NCI-H128 (cell line): ENCODE measurements around the gene TMEM178A.
"Not testable (repeated sequence)": the region's sequence is repeated elsewhere in the genome, so short reads cannot be mapped to it uniquely, and the experiment has no call there.

Experiments
- DNase-seq: peaks from one replicate; lab custom pipeline; 2025; ENCODE audit not compliant: unreplicated experiment; lab: John Stamatoyannopoulos, UW

The TMEM178A gene

DNA sequence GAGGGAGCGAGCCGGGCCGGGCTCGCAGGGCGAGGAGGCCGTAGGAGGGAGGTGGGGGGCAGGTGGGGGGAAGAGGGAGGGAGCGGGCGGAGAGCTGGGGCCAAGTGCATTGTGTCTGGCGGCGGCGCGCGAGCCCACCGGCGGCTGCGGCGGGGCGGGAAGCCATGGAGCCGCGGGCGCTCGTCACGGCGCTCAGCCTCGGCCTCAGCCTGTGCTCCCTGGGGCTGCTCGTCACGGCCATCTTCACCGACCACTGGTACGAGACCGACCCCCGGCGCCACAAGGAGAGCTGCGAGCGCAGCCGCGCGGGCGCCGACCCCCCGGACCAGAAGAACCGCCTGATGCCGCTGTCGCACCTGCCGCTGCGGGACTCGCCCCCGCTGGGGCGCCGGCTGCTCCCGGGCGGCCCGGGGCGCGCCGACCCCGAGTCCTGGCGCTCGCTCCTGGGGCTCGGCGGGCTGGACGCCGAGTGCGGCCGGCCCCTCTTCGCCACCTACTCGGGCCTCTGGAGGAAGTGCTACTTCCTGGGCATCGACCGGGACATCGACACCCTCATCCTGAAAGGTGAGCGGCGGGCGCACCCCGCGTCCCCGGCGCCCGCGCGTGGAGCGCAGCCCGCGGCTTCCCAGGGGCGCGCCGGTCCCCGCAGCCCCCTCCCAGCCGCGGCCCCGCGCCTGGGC is at the start of gene TMEM178A:
TMEM178A (plus strand) TSS at position 107 of the 680 bp plus-strand sequence; CDS start at position 165, 58 bp downstream.
- no peak for DNase-seq

DNA sequence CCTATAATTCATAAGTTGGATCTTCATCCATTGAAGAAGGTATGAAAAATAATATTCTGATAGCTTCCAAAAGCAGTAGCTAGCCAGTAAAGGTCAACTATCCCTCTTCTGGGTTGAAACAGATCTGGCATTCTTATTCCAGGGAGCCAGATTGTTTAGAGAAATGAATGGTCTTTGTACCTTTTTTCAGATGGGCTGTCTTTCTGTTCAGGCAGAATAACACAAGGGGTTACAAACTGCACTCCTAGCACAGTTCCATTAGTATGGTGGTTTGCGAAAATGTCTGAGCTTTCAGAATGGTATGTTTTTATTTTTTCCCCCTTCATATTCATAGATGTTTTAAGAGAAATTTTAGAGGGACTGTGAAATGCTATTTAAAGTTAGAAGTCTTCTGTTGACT is 47.5 kb upstream of the TMEM178A start:
- no peak for DNase-seq

DNA sequence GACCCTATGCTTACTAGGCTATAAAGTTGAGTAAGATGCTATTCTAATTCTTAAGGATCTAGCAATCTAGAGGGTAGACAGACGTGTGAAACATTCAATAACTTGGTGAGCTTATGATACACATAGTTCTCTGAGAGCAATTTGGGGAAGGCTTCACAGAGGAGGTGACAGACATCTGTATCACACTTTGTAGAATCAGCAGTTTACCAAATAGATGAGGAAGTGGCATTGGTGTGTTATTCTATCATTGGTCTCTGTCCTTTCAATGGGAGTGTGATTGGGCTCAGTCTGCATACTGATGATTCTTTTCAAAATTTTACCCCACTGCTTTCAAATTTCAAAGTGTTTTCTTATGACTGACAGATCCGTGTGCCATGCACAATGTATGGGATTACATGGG is 47.0 kb upstream of the TMEM178A start:
- DNase-seq = no peak

DNA sequence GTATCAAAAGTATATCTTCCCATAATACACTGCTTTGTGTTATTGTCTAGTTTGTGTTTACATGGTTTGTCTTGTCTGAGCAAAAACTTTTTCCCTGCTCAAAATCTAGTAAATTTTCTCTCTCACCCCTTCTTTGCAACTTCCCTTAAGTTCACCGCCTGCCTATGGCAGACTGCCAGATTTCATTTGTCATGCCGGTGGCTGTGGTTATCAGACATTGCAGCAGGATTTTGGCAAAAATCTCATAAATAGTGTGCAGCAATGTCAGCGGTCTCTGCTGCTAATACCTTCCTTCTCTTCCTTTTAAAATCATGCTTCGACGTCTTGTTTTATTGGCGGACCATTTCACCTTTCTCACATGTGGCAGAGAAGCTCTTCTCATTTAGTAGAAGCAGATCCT is 45.6 kb upstream of the TMEM178A start:
- DNase-seq = no peak

DNA sequence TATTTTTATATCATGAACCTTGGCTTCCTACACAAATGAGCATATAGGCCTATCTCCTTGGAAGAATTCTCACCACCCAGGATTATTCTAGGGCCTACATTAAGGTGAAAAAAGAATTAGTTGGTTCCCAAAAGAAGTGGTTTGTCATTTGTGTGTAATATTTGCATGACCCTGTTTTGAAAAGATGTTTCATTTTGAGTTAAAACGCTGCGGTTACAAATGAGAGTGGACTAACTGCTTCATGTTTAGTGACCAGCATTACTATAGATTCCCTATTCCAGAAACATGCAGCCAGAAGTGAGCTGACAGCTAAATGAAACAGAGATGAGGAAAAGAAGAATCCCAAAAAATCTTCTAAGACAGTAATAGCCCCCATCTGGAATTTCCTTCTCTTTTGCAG is 44.1 kb upstream of the TMEM178A start:
- DNase-seq = no peak

DNA sequence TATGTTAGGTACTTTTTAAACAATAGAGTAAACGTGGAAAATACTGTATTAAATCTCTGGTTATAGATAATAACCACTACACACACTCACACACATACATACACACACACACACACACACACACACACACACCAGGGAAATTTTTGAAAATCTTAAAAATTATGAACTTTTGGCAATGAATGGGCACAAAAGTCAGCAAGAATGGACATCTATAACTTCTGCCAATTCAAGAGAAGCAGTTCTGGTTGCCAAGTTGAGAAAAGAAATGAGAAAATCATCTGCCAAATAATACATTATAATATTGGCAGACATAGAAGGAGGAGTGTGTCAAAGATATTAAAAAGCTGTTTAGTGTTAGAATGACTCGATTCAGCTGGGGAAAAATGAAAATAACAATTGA is 42.9 kb upstream of the TMEM178A start:
- no peak for DNase-seq

DNA sequence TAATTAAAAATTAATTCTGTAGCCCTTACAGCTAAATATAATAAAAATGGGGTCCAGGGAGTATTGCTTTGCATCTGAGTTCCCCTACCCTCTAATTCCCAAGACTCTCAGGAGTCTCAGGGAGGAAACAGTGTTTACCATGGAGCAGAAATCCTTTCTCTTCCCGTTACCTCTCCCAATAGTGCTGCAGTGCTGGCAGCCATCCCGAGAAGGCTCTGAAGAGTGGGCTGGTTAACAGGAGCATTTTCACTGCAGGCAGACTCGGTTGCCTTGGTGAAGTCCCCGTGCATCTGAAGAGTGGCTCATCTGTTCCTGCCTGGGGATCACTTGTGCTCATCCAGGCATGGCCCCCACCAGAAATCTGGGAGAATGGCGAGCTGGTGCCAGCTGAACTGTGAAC is 41.8 kb upstream of the TMEM178A start:
- peak; percentile 42 for DNase-seq

DNA sequence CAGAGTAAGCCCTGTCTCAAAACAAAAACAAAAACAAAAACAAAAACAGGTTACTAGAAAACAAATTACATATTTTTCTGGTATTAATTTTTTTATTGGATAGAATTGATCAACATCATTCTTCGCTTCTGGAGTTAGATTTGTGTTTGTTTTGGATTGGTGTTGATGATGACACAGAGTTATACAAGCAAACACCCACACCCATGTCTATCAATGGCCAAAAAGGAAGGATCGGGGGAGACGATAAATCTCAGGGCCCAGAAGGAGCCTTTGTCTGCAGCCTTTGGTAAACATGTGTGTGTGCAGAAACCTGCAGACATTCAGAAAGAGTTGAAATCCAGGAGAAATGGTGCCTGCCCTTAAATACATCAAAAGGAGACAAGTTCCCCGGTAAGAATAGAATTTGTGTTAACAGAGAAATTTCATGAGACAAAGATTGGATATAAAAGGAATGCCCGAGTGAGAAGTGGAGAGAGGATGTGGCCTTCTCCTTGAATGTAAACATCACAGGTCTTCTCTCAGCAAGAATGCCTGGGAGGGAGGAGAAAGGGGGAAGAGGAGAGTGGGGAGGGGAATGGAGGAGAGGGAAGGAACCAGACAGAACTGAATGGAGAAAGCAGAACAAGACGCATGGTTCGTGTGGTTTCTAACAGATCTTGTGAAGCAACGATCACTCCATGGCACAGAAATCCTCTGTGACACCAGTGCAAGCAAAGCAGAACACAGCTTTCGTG is 40.4 kb upstream of the TMEM178A start:
- no peak for DNase-seq

DNA sequence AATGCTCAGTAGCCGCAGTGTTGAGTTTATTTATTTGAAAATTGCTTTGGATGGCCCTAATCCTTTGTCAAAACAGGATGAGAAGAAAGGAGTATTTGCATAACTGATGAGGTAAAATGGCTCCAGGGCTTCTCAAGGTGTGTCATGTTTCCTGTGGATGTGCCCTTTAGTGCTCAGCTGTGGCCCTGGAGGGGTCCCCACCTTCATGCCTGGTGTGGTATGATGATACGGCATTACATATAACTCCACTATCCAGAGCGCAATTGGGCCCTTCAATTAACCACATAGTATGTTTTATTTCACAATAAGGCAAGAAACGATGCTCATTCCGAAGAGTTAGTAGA is 39.8 kb upstream of the TMEM178A start:
- DNase-seq = no peak

DNA sequence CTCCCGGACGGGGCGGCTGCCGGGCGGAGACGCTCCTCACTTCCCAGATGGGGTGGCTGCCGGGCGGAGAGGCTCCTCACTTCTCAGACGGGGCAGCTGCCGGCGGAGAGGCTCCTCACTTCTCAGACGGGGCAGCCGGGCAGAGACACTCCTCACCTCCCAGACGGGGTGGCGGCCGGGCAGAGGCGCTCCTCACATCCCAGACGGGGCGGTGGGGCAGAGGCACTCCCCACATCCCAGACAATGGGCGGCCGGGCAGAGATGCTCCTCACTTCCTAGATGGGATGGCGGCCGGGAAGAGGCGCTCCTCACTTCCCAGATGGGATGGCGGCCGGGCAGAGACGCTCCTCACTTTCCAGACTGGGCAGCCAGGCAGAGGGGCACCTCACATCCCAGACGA is 37.4 kb upstream of the TMEM178A start:
- not testable (repeated sequence) for DNase-seq

DNA sequence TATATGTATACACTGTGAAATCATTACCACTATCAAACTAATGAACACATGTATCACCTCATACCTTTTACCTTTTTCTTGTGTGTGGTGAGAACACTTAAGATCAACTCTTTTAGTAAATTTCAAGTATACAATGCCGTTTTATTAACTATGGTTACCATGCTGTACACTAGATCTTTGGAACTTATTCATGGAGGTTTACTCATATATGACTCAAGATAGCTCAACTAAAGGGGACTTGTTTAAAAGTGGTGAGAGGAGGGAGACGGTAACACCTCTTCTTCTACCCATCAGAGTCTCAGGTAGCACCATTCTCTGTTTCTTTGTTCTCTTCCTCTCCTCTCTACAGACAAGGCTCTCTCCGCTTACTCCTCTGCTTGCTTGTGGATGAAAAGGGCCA is 36.1 kb upstream of the TMEM178A start:
- DNase-seq = no peak

DNA sequence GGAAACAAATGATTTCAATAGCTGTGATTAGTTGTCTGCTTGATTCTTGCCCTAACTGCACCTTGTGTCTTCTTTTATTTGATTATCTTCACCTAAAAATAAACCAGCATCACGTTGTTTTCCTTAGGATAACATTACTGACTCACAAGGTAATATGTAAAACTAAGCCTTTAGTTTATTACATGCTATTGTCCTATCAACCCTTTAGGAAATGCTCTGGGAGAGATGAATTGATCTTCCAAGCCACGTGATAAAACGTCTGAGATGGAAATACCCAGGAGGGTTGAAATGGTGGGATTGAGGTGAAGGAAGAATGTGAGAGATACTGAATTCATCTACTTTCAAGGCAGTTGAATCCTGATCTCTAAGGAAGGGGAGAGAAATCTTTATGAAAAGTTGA is 34.5 kb upstream of the TMEM178A start:
- no peak for DNase-seq

DNA sequence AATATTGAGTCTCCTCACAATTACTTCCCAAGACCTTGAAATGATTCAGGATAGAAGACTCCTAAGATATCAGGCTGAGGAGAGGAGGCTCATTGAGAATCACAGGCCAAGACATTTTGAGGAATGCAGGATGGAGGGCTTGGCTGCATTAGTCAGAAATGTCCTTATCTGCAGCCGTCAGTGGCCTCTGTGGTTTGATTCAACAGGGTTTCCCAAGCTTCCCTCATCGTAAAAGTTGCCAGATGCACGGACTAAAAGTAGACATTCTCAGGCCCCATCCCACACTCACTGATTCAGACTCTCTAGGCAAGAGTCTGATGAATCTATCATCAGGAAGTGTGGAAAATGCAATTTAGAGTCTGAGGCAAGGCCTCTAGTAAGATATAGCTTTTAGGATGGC is 34.0 kb upstream of the TMEM178A start:
- no peak for DNase-seq

DNA sequence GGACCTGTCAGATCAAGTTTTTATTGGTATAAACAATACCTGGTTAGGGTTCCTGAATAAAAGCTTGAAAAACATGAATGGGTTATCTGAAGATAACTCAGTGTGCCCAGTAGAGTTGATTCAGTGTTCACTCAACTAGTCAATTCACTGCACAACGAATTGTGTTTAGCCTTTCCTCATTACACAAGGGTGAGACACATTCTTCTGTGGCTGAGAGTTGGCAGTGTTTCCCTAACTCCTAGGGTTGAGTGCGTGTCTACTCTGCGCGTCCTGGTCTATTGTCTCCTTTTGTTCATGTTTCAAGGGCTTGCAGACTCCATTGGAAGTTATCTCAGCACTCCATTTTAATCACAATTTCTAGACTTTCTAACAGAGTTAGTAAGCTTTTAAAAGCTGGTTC is 32.8 kb upstream of the TMEM178A start:
- DNase-seq = no peak

DNA sequence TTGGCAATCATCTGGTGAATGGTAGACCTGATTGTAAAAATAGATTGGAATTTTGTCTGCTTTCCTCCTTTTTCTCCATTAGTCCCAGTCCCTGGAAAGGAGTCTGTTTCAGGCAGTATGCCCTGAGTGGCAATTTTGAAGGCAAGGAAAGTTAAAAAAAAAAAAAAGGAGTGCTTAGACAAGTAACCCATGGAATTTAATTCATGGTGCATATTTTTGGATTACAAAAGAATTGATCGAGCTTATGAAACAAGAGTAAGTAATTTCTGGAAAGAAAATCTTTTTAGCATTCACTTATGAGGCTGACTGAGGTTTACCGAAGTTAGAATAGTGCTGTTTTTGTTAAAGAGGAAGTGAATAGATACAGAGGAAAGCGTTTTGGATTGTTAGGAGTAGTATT is 29.4 kb upstream of the TMEM178A start:
- no peak for DNase-seq

DNA sequence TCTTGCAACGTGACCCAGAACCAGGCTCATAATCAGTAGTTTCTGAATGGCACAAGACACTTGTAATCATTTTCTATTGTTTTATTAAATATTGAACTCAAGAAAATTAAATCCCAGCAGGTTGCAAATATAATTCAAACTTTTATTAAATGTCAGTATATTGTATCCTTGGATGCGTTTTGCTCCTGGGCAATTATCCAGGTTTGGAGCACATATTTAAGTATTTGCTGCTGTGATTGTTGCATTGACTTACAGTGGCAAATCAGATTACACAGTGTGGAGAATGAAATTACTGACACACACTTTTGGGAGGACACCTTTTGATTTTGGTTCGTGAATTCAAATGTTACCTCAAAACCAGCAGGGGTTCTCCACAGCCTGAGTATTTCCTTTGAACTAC is 27.1 kb upstream of the TMEM178A start:
- DNase-seq = no peak

DNA sequence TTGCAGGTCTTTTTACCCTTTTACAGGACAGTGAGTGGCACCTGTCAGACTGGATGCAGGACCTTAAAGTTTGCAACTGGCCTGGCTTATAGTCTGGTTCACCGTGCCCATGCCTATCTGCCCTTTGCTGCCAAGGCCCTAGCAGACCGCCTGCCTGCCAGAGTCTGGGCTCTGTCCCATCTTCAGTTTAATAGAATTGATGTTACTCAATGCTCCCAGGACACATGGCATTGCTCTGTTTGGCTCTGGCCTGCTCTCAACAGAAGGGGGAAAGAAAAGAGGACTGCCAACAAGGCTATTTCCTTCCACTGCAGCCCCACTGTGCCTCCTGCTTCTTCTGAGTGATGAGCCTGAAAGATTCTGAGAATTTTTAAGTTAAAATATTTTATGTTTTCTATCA is 25.6 kb upstream of the TMEM178A start:
- DNase-seq = no peak

DNA sequence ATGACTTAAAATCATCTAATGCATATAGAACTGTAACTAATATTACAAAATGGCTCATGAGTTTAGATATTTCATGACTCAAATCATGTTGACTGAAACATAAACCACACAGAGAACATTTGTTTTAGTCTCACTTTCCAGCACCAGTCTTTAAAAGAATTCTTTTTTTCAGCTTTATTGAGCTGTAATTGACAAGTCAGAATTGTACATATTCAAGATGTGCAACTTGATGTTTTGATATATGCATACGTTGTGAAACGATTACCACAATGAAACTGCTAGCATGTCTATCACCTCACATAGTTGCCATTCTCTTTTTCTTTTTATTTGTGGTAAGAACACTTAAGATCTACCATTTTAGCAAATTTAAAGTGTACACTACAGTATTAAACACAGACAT is 25.0 kb upstream of the TMEM178A start:
- DNase-seq = no peak

DNA sequence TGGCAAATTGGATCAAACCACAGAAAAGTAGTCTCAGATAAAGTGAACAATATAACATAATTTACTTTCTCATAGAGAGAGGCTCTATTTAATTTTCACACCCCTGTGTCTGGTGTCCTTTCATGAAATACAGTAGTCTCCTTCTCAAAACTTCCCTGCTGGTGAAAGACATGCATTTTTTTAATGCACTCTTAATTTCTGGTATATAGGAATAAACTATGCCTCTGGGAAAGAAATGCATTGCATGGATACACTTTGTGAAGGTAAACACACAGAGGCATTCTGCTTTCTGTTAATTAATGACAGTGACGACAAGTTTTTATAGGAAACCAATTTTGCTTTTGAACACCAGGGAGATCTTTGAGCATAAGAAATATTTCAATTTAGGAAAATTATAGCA is 24.1 kb upstream of the TMEM178A start:
- no peak for DNase-seq

DNA sequence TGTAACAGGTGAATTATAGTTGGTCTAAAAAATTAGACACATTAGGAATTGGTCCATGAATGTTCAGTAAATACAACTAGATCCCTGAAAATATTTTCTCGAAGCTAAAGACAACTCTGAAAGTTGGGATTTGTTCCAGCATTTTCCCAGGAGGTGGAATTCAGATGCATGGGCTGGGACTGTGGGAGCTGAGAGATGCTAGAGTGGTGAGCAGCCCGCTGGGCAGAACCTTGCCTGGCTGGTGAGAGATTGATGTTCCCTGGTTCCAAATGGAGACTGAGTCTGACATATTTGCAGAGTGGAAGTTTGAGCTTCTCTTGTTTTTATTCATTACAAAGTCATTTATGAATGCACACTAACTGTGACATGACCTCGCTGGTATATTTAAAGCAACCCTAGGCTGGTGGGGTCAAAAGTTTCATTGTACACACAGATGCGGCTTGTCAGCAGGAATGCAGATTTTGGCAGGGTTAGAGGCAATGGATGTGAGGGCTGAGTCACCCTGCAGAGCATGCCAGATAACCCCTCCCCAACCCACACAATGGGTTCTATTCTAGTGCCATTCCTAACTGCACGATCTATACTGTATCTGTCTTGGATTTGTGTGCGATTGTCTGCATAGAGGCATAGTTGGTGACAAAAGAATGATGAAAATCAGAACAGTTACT is 23.5 kb upstream of the TMEM178A start:
- DNase-seq = no peak

DNA sequence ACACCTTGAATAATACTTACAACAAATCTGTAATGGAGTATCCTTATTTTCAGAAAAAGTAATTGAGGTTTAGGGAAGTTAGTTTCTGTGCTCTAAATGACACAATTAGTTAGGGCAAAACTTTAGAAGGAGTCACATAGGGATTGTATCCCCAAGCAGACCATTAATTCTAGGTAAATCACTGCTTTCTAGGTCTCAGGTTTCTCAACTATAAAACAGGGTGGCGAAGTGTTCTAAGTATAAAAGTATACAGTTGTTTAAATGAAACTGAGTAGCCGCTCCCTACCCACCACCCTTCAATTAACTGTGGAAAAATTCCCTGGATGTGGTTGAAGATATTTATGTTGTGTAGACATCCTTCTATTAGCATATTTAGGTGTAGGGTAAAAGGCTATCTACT is 19.9 kb upstream of the TMEM178A start:
- no peak for DNase-seq

DNA sequence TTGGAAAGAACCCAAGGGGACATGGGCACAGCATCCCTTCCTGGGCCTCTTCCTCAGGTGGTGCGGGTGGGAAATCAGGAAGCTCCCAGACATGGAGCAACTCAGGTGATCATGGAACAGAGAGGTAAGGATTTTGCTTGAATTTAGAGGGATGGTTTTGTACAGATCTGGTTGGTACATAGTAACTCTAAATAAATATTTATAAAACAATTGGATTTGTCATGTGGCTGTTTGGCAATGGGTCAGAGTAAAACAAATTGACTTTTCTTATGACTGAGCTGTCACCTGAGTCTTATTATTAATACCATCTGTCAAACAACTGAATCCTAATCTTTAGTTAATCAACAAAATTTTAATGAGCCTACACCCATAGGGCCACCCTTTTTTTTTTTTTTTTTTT is 19.4 kb upstream of the TMEM178A start:
- no peak for DNase-seq
